ENCODE results near the gene ARG2. TPM values are rescaled to one million over a fixed set of nuclear protein-coding genes. Genes with fewer than 3 reads are reported as not detected.

ARG2 gene
- polyA plus RNA-seq, 3 donors, result 0.13 to 0.46 (median 0.33) TPM

DNA sequence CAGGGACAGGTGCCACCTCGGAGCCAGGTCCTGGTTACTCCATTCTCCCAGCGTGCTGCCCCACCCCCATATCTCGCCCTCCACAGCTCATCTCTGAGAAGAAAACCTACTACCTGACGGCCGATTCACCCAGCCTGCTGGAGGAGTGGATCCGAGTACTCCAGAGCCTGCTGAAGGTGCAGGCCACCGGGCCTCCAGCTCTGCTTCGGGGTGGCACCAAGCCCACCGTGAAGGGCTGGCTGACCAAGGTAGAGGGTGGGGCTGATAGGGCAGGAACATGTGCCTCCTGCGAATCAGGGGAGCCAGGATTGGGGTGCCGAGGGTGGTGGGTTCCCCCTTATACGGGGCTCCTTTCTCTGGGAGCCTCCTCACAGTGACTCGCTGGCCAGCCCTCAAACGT is 45.6 kb upstream of the ARG2 start:
- H3K4me3 Mint-ChIP-seq, result no peak overlapping the region
- Histone ChIP-seq H4K20me1 (ENCODE audit: insufficient read depth, low read length) (no peaks in the 10 kb centered on the region), H3K4me3 (replicated peaks in 1 of 3; ENCODE audit: low read depth in 2 of 3, low read length in 3 of 3) (no peak overlapping the region), H3K4me2 (replicated peaks; ENCODE audit: extremely low read depth, low read length, poor library complexity, severe bottlenecking) (no peak overlapping the region), H3K9me3 (replicated peaks in 1 of 2; ENCODE audit: control insufficient read depth in 1 of 2, insufficient read depth in 1 of 2, low read length in 2 of 2) (no peaks in the 10 kb centered on the region), H3K9ac (ENCODE audit: insufficient read depth, low read length, poor library complexity, severe bottlenecking) (no peak overlapping the region), H3K27me3 (ENCODE audit: control insufficient read depth in 2 of 2, insufficient read depth in 2 of 2, low read length in 2 of 2) (no peaks in the 10 kb centered on the region), H3K4me1 (ENCODE audit: control insufficient read depth in 1 of 2, insufficient read depth in 2 of 2, low read length in 2 of 2) (no peaks in the 10 kb centered on the region), H3K36me3 (replicated peaks in 1 of 2; ENCODE audit: control insufficient read depth in 1 of 2, insufficient read depth in 2 of 2, low read length in 2 of 2) (no peaks in the 10 kb centered on the region), H2AFZ (ENCODE audit: insufficient read depth, low read depth, low read length, poor library complexity, severe bottlenecking) (no peak overlapping the region), H3K27ac (ENCODE audit: low read depth in 1 of 2, low read length in 2 of 2) (no peak overlapping the region), H3K79me2 (ENCODE audit: insufficient read depth, low read length) (no peaks in the 10 kb centered on the region)
- H3K4me1 Mint-ChIP-seq, result peaks cover 7% of the 10 kb centered on the region
- H3K27ac Mint-ChIP-seq, result no peak overlapping the region
- 84% methylated on average over 11 of the region's 14 CpGs for WGBS (ENCODE audit: insufficient coverage)
- intact Hi-C loops (cut with micrococcal nuclease), result loop anchor here in 1 of 2 donors (5.0 kb wide), 1 partner anchor 147 kb away; no protein-coding TSS in a partner anchor
- DNase-seq, result no peak
- H3K36me3 Mint-ChIP-seq, result no peaks in the 10 kb centered on the region
- H3K9me3 Mint-ChIP-seq, result no peaks in the 10 kb centered on the region
- TF ChIP-seq, protein P1, sequence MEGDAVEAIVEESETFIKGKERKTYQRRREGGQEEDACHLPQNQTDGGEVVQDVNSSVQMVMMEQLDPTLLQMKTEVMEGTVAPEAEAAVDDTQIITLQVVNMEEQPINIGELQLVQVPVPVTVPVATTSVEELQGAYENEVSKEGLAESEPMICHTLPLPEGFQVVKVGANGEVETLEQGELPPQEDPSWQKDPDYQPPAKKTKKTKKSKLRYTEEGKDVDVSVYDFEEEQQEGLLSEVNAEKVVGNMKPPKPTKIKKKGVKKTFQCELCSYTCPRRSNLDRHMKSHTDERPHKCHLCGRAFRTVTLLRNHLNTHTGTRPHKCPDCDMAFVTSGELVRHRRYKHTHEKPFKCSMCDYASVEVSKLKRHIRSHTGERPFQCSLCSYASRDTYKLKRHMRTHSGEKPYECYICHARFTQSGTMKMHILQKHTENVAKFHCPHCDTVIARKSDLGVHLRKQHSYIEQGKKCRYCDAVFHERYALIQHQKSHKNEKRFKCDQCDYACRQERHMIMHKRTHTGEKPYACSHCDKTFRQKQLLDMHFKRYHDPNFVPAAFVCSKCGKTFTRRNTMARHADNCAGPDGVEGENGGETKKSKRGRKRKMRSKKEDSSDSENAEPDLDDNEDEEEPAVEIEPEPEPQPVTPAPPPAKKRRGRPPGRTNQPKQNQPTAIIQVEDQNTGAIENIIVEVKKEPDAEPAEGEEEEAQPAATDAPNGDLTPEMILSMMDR (IDR thresholded peaks at IDR 0.05), result no peak
- peaks cover 7 to 11% (median 10%) of the 10 kb centered on the region in 3 donors for H3K27me3 Mint-ChIP-seq (ENCODE audit: low read depth in 3 of 3)

- H3K4me1 Mint-ChIP-seq, result peaks cover 7% of the 10 kb centered on the region
- H3K9me3 Mint-ChIP-seq, result no peaks in the 10 kb centered on the region
- Histone ChIP-seq H4K20me1 (ENCODE audit: insufficient read depth, low read length) (no peaks in the 10 kb centered on the region), H3K4me2 (replicated peaks; ENCODE audit: extremely low read depth, low read length, poor library complexity, severe bottlenecking) (no peak overlapping the region), H3K9me3 (replicated peaks in 1 of 2; ENCODE audit: control insufficient read depth in 1 of 2, insufficient read depth in 1 of 2, low read length in 2 of 2) (no peaks in the 10 kb centered on the region), H3K9ac (ENCODE audit: insufficient read depth, low read length, poor library complexity, severe bottlenecking) (no peak overlapping the region), H3K36me3 (replicated peaks in 1 of 2; ENCODE audit: control insufficient read depth in 1 of 2, insufficient read depth in 2 of 2, low read length in 2 of 2) (no peaks in the 10 kb centered on the region), H3K4me1 (ENCODE audit: control insufficient read depth in 1 of 2, insufficient read depth in 2 of 2, low read length in 2 of 2) (no peaks in the 10 kb centered on the region), H2AFZ (ENCODE audit: insufficient read depth, low read depth, low read length, poor library complexity, severe bottlenecking) (no peak overlapping the region), H3K27ac (ENCODE audit: low read depth in 1 of 2, low read length in 2 of 2) (no peak overlapping the region), H3K79me2 (ENCODE audit: insufficient read depth, low read length) (no peaks in the 10 kb centered on the region), H3K27me3 (ENCODE audit: control insufficient read depth in 2 of 2, insufficient read depth in 2 of 2, low read length in 2 of 2) (no peaks in the 10 kb centered on the region), H3K4me3 (replicated peaks in 1 of 3; ENCODE audit: low read depth in 2 of 3, low read length in 3 of 3) (no peak overlapping the region)
- TF ChIP-seq, protein P1 (IDR thresholded peaks at IDR 0.05), result no peak
- no peak overlapping the region for H3K4me3 Mint-ChIP-seq
- H3K27me3 Mint-ChIP-seq (ENCODE audit: low read depth in 3 of 3), result peaks cover 7 to 13% (median 10%) of the 10 kb centered on the region in 3 donors
- H3K36me3 Mint-ChIP-seq, result no peaks in the 10 kb centered on the region
- DNase-seq, result no peak
- intact Hi-C loops (cut with micrococcal nuclease), result loop anchor here in 1 of 2 donors (5.0 kb wide), 1 partner anchor 148 kb away; no protein-coding TSS in a partner anchor
- peak overlapping the region in 1 of 7 donors; percentile 5 for H3K27ac Mint-ChIP-seq
- 93% methylated on average over 6 of the region's 7 CpGs for WGBS (ENCODE audit: insufficient coverage)
These were observed 44.9 kb upstream of the ARG2 start for GRCh38 chr14:67574806-67575205.
